ENCODE measurements around the gene KCNK18. TPM values are rescaled to one million over a fixed set of nuclear protein-coding genes. Genes with fewer than 3 reads are reported as not detected.

The KCNK18 gene
- total RNA-seq, 1 experiment from 2014 or later, result not detected

DNA sequence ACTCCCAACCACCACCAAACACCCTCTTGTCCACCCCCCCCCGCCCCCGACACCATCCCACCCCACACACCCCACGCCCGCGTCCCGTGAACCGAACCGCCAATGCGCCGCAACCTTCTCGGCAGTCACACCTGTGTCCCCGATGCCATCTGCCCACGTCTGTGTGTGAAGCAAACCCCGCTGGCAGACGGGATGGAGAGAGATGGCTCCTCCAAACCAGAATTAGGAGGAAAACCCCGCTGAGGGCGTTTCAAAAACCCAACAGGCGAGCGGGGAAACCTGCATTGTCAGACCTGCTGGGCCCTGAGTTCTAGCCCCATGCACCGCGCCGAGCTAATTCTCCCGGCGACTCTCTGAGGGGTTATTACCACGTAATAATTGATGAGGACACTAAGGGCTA lies 28.6 kb upstream of the KCNK18 start:
- Histone ChIP-seq H3F3A (ENCODE audit: insufficient read depth, low read depth) (no peaks in the 10 kb centered on the region), H4K20me1 (ENCODE audit: insufficient read depth) (no peaks in the 10 kb centered on the region), H3K27ac (no peak overlapping the region), H3K79me2 (ENCODE audit: low read depth) (no peaks in the 10 kb centered on the region), H3K4me3 (no peak overlapping the region), H3K36me3 (ENCODE audit: low read depth) (no peaks in the 10 kb centered on the region), H2AFZ (no peak overlapping the region), H3K4me1 (replicated peaks; ENCODE audit: insufficient read depth) (no peaks in the 10 kb centered on the region), H3K9me2 (ENCODE audit: insufficient read depth) (no peaks in the 10 kb centered on the region), H3K4me2 (no peak overlapping the region), H3K9me3 (ENCODE audit: insufficient read depth, low read depth) (no peaks in the 10 kb centered on the region), H3K27me3 (ENCODE audit: insufficient read depth, low read depth) (peaks cover 31% of the 10 kb centered on the region)
- intact Hi-C loops (cut with micrococcal nuclease; ENCODE audit: unreplicated experiment), result loop anchor here (10.0 kb wide), 2 partner anchors 164 to 224 kb away; partner anchors contain the start of gene SHTN1
- POLR2A ChIA-PET (ENCODE audit: unreplicated experiment), result no interaction called here
- DNase-seq, result no peak
- CTCF ChIA-PET, result no interaction called here
- no TSS peak for BruUV-seq (replicated peaks)
- TF ChIP-seq CTCF (conservative IDR thresholded peaks at IDR 0.05), result no peak
- TF ChIP-seq EZH2 (IDR thresholded peaks at IDR 0.05; ENCODE audit: low read depth), result no peak

GRCh38 chr10:117169480-117169879 lies 27.8 kb upstream of the KCNK18 start:
- no TSS peak for BruUV-seq (replicated peaks)
- H3K4me3 ChIP-seq, result no peak overlapping the region
- no peaks in the 10 kb centered on the region for H3K4me1 ChIP-seq (replicated peaks; ENCODE audit: insufficient read depth)
- intact Hi-C loops (cut with micrococcal nuclease; ENCODE audit: unreplicated experiment), result loop anchor here (10.0 kb wide), 2 partner anchors 165 to 225 kb away; partner anchors contain the start of gene SHTN1
- no peaks in the 10 kb centered on the region for H3K79me2 ChIP-seq (ENCODE audit: low read depth)
- no peaks in the 10 kb centered on the region for H3K36me3 ChIP-seq (ENCODE audit: low read depth)
- H3K9me3 ChIP-seq (ENCODE audit: insufficient read depth, low read depth), result no peaks in the 10 kb centered on the region
- H3F3A ChIP-seq (ENCODE audit: insufficient read depth, low read depth), result no peaks in the 10 kb centered on the region
- H3K27me3 ChIP-seq (ENCODE audit: insufficient read depth, low read depth), result peaks cover 31% of the 10 kb centered on the region
- no peak for TF ChIP-seq CTCF (conservative IDR thresholded peaks at IDR 0.05)
- no peak for TF ChIP-seq EZH2 (IDR thresholded peaks at IDR 0.05; ENCODE audit: low read depth)
- POLR2A ChIA-PET (ENCODE audit: unreplicated experiment), result no interaction called here
- H2AFZ ChIP-seq, result no peak overlapping the region
- CTCF ChIA-PET, result interaction anchor here (0.6 kb wide), 1 partner anchor 377 kb away, joined by 7 read pairs; no protein-coding TSS in a partner anchor
- H4K20me1 ChIP-seq (ENCODE audit: insufficient read depth), result no peaks in the 10 kb centered on the region
- no peak overlapping the region for H3K4me2 ChIP-seq
- no peak overlapping the region for H3K27ac ChIP-seq
- no peak for DNase-seq
- no peaks in the 10 kb centered on the region for H3K9me2 ChIP-seq (ENCODE audit: insufficient read depth)

DNA sequence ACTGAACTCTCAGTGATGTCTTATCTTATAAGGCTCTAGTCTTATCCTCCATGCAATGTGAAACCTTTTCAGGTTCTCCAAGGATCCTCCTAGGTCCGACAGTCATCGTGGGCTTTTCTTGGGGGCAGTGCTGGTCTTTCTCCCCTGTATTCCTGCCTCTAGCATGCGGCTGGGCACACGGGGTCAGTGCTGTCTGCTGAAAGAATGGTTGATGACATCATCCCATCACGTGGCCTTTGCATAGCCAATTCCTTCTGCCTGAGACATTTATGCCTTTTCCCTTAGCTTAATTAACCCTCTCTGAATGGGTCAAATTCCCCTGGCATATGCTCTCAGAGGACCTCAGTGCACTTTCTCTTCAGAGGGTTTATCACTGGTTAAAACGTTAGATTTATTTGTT lies 27.0 kb upstream of the KCNK18 start:
- CTCF ChIA-PET, result interaction anchor here (0.6 kb wide), 1 partner anchor 378 kb away, joined by 7 read pairs; no protein-coding TSS in a partner anchor
- H3K9me3 ChIP-seq (ENCODE audit: insufficient read depth, low read depth), result no peaks in the 10 kb centered on the region
- POLR2A ChIA-PET (ENCODE audit: unreplicated experiment), result no interaction called here
- H3K4me2 ChIP-seq, result no peak overlapping the region
- H3K27me3 ChIP-seq (ENCODE audit: insufficient read depth, low read depth), result peaks cover 31% of the 10 kb centered on the region
- H3K27ac ChIP-seq, result no peak overlapping the region
- intact Hi-C loops (cut with micrococcal nuclease; ENCODE audit: unreplicated experiment), result loop anchor here (10.0 kb wide), 1 partner anchor 1815 kb away; no protein-coding TSS in a partner anchor
- no peak overlapping the region for H3K4me3 ChIP-seq
- H3K79me2 ChIP-seq (ENCODE audit: low read depth), result no peaks in the 10 kb centered on the region
- no peak for DNase-seq
- no peaks in the 10 kb centered on the region for H3K4me1 ChIP-seq (replicated peaks; ENCODE audit: insufficient read depth)
- no peaks in the 10 kb centered on the region for H3K36me3 ChIP-seq (ENCODE audit: low read depth)
- H4K20me1 ChIP-seq (ENCODE audit: insufficient read depth), result no peaks in the 10 kb centered on the region
- H2AFZ ChIP-seq, result no peak overlapping the region
- BruUV-seq (replicated peaks), result no TSS peak
- no peak for TF ChIP-seq CTCF (conservative IDR thresholded peaks at IDR 0.05)
- TF ChIP-seq EZH2 (IDR thresholded peaks at IDR 0.05; ENCODE audit: low read depth), result no peak
- H3K9me2 ChIP-seq (ENCODE audit: insufficient read depth), result no peaks in the 10 kb centered on the region
- H3F3A ChIP-seq (ENCODE audit: insufficient read depth, low read depth), result no peaks in the 10 kb centered on the region
